ENCODE measurements around the gene CALU. TPM values are rescaled to one million over a fixed set of nuclear protein-coding genes. Genes with fewer than 3 reads are reported as not detected.

CALU gene
- total and polyA plus RNA-seq, 2 donors (not counting 1 experiment from before 2014, with no cell fraction given), result 5.1 to 11.2 TPM

GRCh38 chr7:128752251-128752650 lies 13.1 kb downstream of the CALU start:
- Histone ChIP-seq H2AFZ (ENCODE audit: insufficient read depth, low read depth, low read length, poor library complexity, severe bottlenecking) (no peak overlapping the region), H3K27me3 (replicated peaks in 1 of 4; ENCODE audit: control extremely low read depth in 1 of 4, control insufficient read depth in 3 of 4, insufficient read depth in 4 of 4, low read length in 3 of 4) (no peaks in the 10 kb centered on the region), H3K4me2 (replicated peaks; ENCODE audit: low read depth, low read length, poor library complexity, severe bottlenecking) (no peak overlapping the region), H4K20me1 (ENCODE audit: control insufficient read depth, insufficient read depth, low read length, poor library complexity, severe bottlenecking) (peaks cover 9% of the 10 kb centered on the region), H3K9me3 (ENCODE audit: control extremely low read depth in 1 of 3, control insufficient read depth in 2 of 3, insufficient read depth in 1 of 3, low read length in 2 of 3) (no peaks in the 10 kb centered on the region), H3K9ac (ENCODE audit: low read length) (no peak overlapping the region), H3K27ac (ENCODE audit: low read length in 2 of 2) (no peak overlapping the region), H3K79me2 (ENCODE audit: control insufficient read depth, insufficient read depth, low read length) (peaks cover 12% of the 10 kb centered on the region), H3K4me1 (ENCODE audit: control insufficient read depth in 2 of 2, insufficient read depth in 2 of 2, low read length in 2 of 2) (no peaks in the 10 kb centered on the region), H3K36me3 (replicated peaks in 1 of 2; ENCODE audit: control extremely low read depth in 1 of 2, control insufficient read depth in 1 of 2, extremely low read depth in 1 of 2, insufficient read depth in 2 of 2, low read length in 1 of 2) (peaks cover 14 to 53% of the 10 kb centered on the region in 2 experiments), H3K4me3 (ENCODE audit: control extremely low read depth in 1 of 5, extremely low read depth in 1 of 5, insufficient read depth in 1 of 5, low read depth in 2 of 5, low read length in 4 of 5) (no peak overlapping the region)
- Mint-ChIP-seq H3K4me1 (no peaks in the 10 kb centered on the region), H3K4me3 (no peak overlapping the region), H3K9me3 (ENCODE audit: insufficient read depth) (no peaks in the 10 kb centered on the region), H3K27ac (no peak overlapping the region), H3K27me3 (no peaks in the 10 kb centered on the region)
- ChIA-PET POLR2A (no interaction called here), CTCF (no interaction called here)
- no CpG with 5 or more reads among the region's 1 CpG for whole genome bisulfite sequencing (ENCODE audit: insufficient coverage)
- intact Hi-C loops (cut with micrococcal nuclease), result no loop called here
- ATAC-seq (ENCODE audit: low read depth), result no peak
- TF ChIP-seq CTCF (IDR thresholded peaks at IDR 0.05), result no peak
- TF ChIP-seq EZH2 (IDR thresholded peaks at IDR 0.05; ENCODE audit: borderline replicate concordance, insufficient read depth, low read depth, low read length, poor library complexity, severe bottlenecking), result no peak
- DNase-seq, result no peak

- intact Hi-C loops (cut with micrococcal nuclease), result no loop called here
- no peaks in the 10 kb centered on the region for H3K27me3 Mint-ChIP-seq
- no peak overlapping the region for H3K9ac ChIP-seq (ENCODE audit: low read length)
- peaks cover 13 to 54% of the 10 kb centered on the region in 2 experiments for H3K36me3 ChIP-seq (replicated peaks in 1 of 2; ENCODE audit: control extremely low read depth in 1 of 2, control insufficient read depth in 1 of 2, extremely low read depth in 1 of 2, insufficient read depth in 2 of 2, low read length in 1 of 2)
- WGBS (ENCODE audit: insufficient coverage), result 86% methylated on average over 1 of the region's 2 CpGs
- no peaks in the 10 kb centered on the region for H4K20me1 ChIP-seq (ENCODE audit: control insufficient read depth, insufficient read depth, low read length, poor library complexity, severe bottlenecking)
- no peaks in the 10 kb centered on the region for H3K9me3 Mint-ChIP-seq (ENCODE audit: insufficient read depth)
- H3K4me3 ChIP-seq (ENCODE audit: control extremely low read depth in 1 of 5, extremely low read depth in 1 of 5, insufficient read depth in 1 of 5, low read depth in 2 of 5, low read length in 4 of 5), result no peak overlapping the region
- H3K27me3 ChIP-seq (replicated peaks in 1 of 4; ENCODE audit: control extremely low read depth in 1 of 4, control insufficient read depth in 3 of 4, insufficient read depth in 4 of 4, low read length in 3 of 4), result no peaks in the 10 kb centered on the region
- H3K4me1 Mint-ChIP-seq, result no peaks in the 10 kb centered on the region
- no peak overlapping the region for H3K4me2 ChIP-seq (replicated peaks; ENCODE audit: low read depth, low read length, poor library complexity, severe bottlenecking)
- no peaks in the 10 kb centered on the region for H3K79me2 ChIP-seq (ENCODE audit: control insufficient read depth, insufficient read depth, low read length)
- no peak overlapping the region for H2AFZ ChIP-seq (ENCODE audit: insufficient read depth, low read depth, low read length, poor library complexity, severe bottlenecking)
- POLR2A ChIA-PET, result no interaction called here
- CTCF ChIA-PET, result no interaction called here
- no peak for ATAC-seq (ENCODE audit: low read depth)
- no peak overlapping the region for H3K27ac Mint-ChIP-seq
- H3K27ac ChIP-seq (ENCODE audit: low read length in 2 of 2), result no peak overlapping the region
- no peaks in the 10 kb centered on the region for H3K4me1 ChIP-seq (ENCODE audit: control insufficient read depth in 2 of 2, insufficient read depth in 2 of 2, low read length in 2 of 2)
- DNase-seq, result no peak
- no peak for TF ChIP-seq CTCF (IDR thresholded peaks at IDR 0.05)
- TF ChIP-seq EZH2 (IDR thresholded peaks at IDR 0.05; ENCODE audit: borderline replicate concordance, insufficient read depth, low read depth, low read length, poor library complexity, severe bottlenecking), result no peak
- H3K4me3 Mint-ChIP-seq, result no peak overlapping the region
- H3K9me3 ChIP-seq (ENCODE audit: control extremely low read depth in 1 of 3, control insufficient read depth in 2 of 3, insufficient read depth in 1 of 3, low read length in 2 of 3), result no peaks in the 10 kb centered on the region
Observed at GRCh38 chr7:128755075-128755818, 16.1 kb downstream of the CALU start.

Data from B cell (primary cell).